Muscle of leg (tissue), 11 donors: ENCODE data around the gene HSF4. TPM values are rescaled to one million over a fixed set of nuclear protein-coding genes. Genes with fewer than 3 reads are reported as not detected.

Experiments used
- DNase-seq: peaks from one replicate; pipeline ENCODE4 v3.0.0; 2013
- H3K27ac ChIP-seq: one replicate; pipeline ENCODE4 v1.5.1; 2013; ENCODE audit warnings: mild to moderate bottlenecking, low read length, control low read depth
- H3K27me3 ChIP-seq: one replicate; pipeline ENCODE4 v1.6.1; 2013; ENCODE audit warnings: low read length; ENCODE audit not compliant: control insufficient read depth, insufficient read depth
- H3K36me3 ChIP-seq: one replicate; pipeline ENCODE4 v1.6.1; 2013; ENCODE audit warnings: low read length; ENCODE audit not compliant: control insufficient read depth, insufficient read depth
- H3K4me1 ChIP-seq: one replicate; pipeline ENCODE4 v1.6.1; 2013; ENCODE audit warnings: low read length; ENCODE audit not compliant: control insufficient read depth, insufficient read depth
- H3K4me3 ChIP-seq: one replicate; pipeline ENCODE4 v1.5.1; 2013; ENCODE audit warnings: low read length, control low read depth
- H3K9me3 ChIP-seq: replicated peaks from 2 replicates; pipeline ENCODE4 v1.6.1; 2013; ENCODE audit warnings: low read depth, low read length; ENCODE audit not compliant: control insufficient read depth
- WGBS: methylation state at CpG from one replicate; pipeline ENCODE4 v1.1.5; 2013; ENCODE audit warnings: missing lambda C conversion rate; ENCODE audit not compliant: insufficient coverage; 5-methylcytosine and 5-hydroxymethylcytosine counted together
- polyA plus RNA-seq, 8 donors: library from polyadenylated mRNA; unstranded; fragments of 120-200 nt; gene quantifications; one replicate each; pipeline versions ENCODE4 v1.2.1 to v1.2.3, GENCODE V29; 2013; ENCODE audit warnings: inconsistent platforms in 1 of 8, low replicate concordance in 1 of 8; ENCODE audit not compliant: insufficient read length in 8 of 8, insufficient read depth in 1 of 8
- total RNA-seq: library from RNA; stranded (reverse); fragments of 120-200 nt; gene quantifications from one replicate; pipeline ENCODE4 v1.2.4, GENCODE V29; 2013

Gene HSF4
- total and polyA plus RNA-seq, 9 donors: 2.1 to 4.7 (median 3.5) TPM

GRCh38 chr16:67209565-67209964 is 45.0 kb downstream of the HSF4 start:
- Histone ChIP-seq H3K27me3 (no peaks in the 10 kb centered on the region), H3K4me1 (peaks cover 11% of the 10 kb centered on the region), H3K27ac (no peak overlapping the region), H3K9me3 (no peaks in the 10 kb centered on the region), H3K36me3 (peaks cover 19% of the 10 kb centered on the region), H3K4me3 (no peak overlapping the region)
- DNase-seq: no peak
- WGBS: 67% methylated on average over 1 of the region's 8 CpGs

DNA sequence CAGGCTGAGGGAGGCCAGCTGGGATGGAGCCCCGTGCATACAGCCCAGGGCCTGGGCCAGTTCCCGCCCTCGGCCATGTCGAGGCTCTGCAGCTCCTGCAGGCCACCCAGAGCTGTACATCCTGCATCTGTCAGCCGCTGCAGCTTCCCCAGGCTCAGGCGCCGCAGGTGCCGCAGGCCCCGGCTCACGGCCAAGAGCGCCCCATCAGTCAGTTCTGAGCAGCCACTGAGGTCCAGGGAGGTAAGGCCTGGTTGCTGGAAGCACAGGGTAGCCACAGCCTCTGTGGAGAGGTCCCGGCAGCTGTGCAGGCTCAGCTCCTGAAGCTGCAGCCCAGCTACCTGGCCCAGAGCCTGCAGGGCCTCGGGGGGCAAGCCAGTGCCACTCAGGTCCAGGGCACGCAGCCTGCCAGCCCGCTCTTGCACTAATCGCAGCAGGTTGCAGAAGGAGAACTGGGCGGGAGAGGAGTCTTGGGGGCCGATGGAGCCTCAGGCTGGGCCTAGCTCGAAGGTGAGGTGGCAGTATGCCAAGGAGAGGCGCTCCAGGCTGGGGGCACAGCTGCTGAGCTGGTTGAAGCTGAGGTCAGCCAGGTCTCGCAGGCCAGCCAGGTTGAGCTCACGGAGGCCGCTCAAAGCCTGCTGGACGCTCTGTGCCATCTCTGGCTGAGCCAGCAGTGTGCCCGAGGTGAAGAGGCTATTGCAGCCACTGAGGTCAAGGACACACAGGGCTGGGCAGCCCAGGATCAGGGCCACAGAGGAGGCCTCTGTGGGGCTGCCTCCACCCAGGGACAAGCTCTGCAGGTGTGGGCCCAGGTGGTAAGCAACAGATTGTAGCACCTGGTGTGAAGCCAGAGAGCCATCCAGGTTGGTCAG is 45.8 kb downstream of the HSF4 start:
- DNase-seq: no peak
- H3K27ac ChIP-seq: no peak overlapping the region
- H3K27me3 ChIP-seq: no peaks in the 10 kb centered on the region

GRCh38 chr16:67211674-67212073 is 47.1 kb downstream of the HSF4 start:
- Histone ChIP-seq H3K27ac (no peak overlapping the region), H3K9me3 (no peaks in the 10 kb centered on the region), H3K27me3 (no peaks in the 10 kb centered on the region), H3K36me3 (peaks cover 15% of the 10 kb centered on the region), H3K4me3 (no peak overlapping the region), H3K4me1 (peaks cover 14% of the 10 kb centered on the region)
- 67% methylated on average over 7 of the region's 7 CpGs for WGBS
- no peak for DNase-seq

More for the DNA sequence above, 45.8 kb downstream of the HSF4 start:
- 75% methylated on average over 25 of the region's 25 CpGs for WGBS
- Histone ChIP-seq H3K36me3 (peaks cover 19% of the 10 kb centered on the region), H3K4me3 (no peak overlapping the region), H3K9me3 (no peaks in the 10 kb centered on the region), H3K4me1 (peaks cover 11% of the 10 kb centered on the region)

DNA sequence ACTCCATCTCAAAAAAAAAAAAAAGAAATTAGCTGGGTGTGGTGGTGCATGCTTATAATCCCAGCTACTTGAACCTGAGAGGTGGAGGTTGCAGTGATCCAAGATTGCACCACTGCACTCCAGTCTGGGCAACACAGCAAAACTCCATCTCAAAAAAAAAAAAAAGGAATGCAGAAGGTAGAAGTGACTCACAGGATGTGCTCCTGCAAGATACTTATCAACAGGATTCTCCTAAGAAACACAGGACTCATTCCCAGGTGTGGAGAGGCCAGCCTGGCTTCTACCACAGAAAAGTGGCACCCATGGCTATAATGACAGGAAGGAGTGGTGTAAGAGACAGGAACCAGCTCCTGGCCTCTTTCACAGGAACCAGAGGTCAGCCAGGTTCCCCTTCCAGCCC is 48.2 kb downstream of the HSF4 start:
- DNase-seq: no peak
- H3K27ac ChIP-seq: no peak overlapping the region
- no peak overlapping the region for H3K4me3 ChIP-seq
- no peaks in the 10 kb centered on the region for H3K27me3 ChIP-seq
- H3K4me1 ChIP-seq: peaks cover 17% of the 10 kb centered on the region
- no peaks in the 10 kb centered on the region for H3K9me3 ChIP-seq
- H3K36me3 ChIP-seq: peaks cover 18% of the 10 kb centered on the region

GRCh38 chr16:67213197-67214019 is 48.9 kb downstream of the HSF4 start:
- Histone ChIP-seq H3K4me3 (no peak overlapping the region), H3K27me3 (no peaks in the 10 kb centered on the region), H3K36me3 (peaks cover 18% of the 10 kb centered on the region), H3K4me1 (peaks cover 17% of the 10 kb centered on the region), H3K27ac (no peak overlapping the region), H3K9me3 (no peaks in the 10 kb centered on the region)
- WGBS: 72% methylated on average over 4 of the region's 8 CpGs
- DNase-seq: no peak

DNA sequence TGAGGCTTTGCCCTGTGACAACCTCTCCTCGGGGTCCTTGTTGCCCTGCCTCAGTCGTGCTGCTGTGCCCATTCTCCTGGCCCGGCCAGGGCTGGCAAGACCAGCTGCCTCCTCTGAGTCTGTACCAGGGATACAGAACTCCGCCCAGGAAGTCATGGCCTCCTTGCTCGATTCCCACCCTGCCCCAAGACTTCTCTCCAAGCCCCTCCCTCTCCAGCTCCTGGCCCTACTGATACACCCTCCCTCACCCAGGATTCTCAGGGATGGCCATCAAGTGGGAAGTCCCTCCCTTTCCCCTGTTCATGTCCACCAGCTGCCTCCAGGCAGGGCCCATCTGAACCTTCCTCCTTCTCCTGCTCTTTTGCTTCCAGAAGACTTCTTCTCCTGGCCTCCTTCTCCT is 51.2 kb downstream of the HSF4 start:
- WGBS: 64% methylated on average over 5 of the region's 5 CpGs
- Histone ChIP-seq H3K36me3 (peaks cover 11% of the 10 kb centered on the region), H3K4me3 (no peak overlapping the region), H3K27ac (no peak overlapping the region), H3K9me3 (no peaks in the 10 kb centered on the region), H3K4me1 (peaks cover 7% of the 10 kb centered on the region), H3K27me3 (no peaks in the 10 kb centered on the region)
- DNase-seq: no peak

DNA sequence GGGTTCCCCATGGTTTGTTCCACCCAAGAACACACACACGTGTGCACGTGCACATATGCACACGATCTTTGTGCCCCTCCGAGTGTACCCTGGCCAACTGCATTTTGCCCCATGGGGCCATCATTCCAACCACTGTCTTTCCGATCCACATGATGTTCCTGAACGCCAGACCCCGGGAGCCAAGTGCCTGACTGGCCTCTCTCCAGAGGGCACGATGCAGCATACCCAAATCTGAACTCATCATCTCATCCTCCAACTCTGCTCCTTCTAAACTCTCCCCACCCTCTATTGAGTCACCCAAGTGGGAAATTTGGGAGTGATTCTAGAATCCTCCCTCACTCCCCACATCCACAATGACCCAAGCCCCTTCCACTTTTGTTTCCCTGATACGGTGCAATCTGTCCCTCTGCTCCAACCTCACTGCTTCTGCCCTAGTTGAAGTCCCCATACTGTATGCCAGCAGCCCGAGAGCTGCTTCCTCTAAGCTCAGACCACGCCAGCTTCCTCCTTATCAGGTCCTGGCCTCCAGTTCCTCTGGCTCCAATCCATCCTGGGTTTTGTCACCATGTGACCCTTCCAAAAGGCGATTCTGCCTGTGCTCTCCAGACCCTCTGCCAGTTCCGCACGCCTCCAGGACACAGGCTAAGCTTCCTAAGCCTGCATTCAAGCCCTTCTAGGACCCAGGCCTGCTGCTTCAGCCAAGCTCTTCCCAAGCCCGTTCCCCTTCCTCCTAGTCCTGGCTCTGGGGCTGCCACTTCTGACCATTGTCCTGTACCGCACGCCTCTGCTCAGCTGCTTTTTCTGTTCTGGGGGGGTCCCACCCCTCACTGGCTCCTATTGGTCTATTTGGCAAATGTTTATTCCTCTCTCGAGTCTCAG is 52.3 kb downstream of the HSF4 start:
- peak; percentile 42 for DNase-seq

More for the DNA sequence above, 52.3 kb downstream of the HSF4 start:
- no peak overlapping the region for H3K27ac ChIP-seq
- H3K27me3 ChIP-seq: no peaks in the 10 kb centered on the region
- H3K4me1 ChIP-seq: peaks cover 7% of the 10 kb centered on the region
- H3K9me3 ChIP-seq: no peaks in the 10 kb centered on the region
- H3K36me3 ChIP-seq: peaks cover 6% of the 10 kb centered on the region
- no peak overlapping the region for H3K4me3 ChIP-seq
- WGBS: 72% methylated on average over 15 of the region's 18 CpGs

Other genes starting within 250 kb of the HSF4 start
- gene CDH16, start 245.9 kb upstream of the HSF4 start, total RNA-seq: 0.04 TPM
- gene CDH16, start 245.9 kb upstream of the HSF4 start, polyA plus RNA-seq: 1 to 10 TPM in 1 of 8 donors, under 1 TPM in 5, not detected in 2; 0.08 to 1.7 (median 0.13) TPM
- 7.3 TPM for gene RRAD, start 239.2 kb upstream of the HSF4 start, total RNA-seq
- 10 to 100 TPM in 3 of 8 donors, 1 to 10 TPM in 5; 6.0 to 10.7 (median 9.1) TPM for gene RRAD, start 239.2 kb upstream of the HSF4 start, polyA plus RNA-seq
- 115 TPM for gene CIAO2B, start 230.3 kb upstream of the HSF4 start, total RNA-seq
- 100 to 1,000 TPM in 1 of 8 donors, 10 to 100 TPM in 7; 89.1 to 111 (median 94.2) TPM for gene CIAO2B, start 230.3 kb upstream of the HSF4 start, polyA plus RNA-seq
- 26.1 TPM for gene CES2, start 229.2 kb upstream of the HSF4 start, total RNA-seq
- 10 to 100 TPM; 27.2 to 36.2 (median 31.4) TPM for gene CES2, start 229.2 kb upstream of the HSF4 start, polyA plus RNA-seq
- 0.22 TPM for gene CES3, start 203.5 kb upstream of the HSF4 start, total RNA-seq
- 1 to 10 TPM in 1 of 8 donors, under 1 TPM in 7; 0.05 to 1.3 (median 0.34) TPM for gene CES3, start 203.5 kb upstream of the HSF4 start, polyA plus RNA-seq
- gene CES4A, start 176.2 kb upstream of the HSF4 start, total RNA-seq: 2.4 TPM
- 1 to 10 TPM; 1.5 to 5.3 (median 3.2) TPM for gene CES4A, start 176.2 kb upstream of the HSF4 start, polyA plus RNA-seq
- 40.7 TPM for gene CBFB, start 135.6 kb upstream of the HSF4 start, total RNA-seq
- gene CBFB, start 135.6 kb upstream of the HSF4 start, polyA plus RNA-seq: 10 to 100 TPM; 31.6 to 70.3 (median 42.3) TPM
- gene PHAF1, start 54.8 kb upstream of the HSF4 start, total RNA-seq: 12.9 TPM
- 10 to 100 TPM; 16.2 to 22.2 (median 18.1) TPM for gene PHAF1, start 54.8 kb upstream of the HSF4 start, polyA plus RNA-seq
- 15.6 TPM for gene B3GNT9, start 13.7 kb upstream of the HSF4 start, total RNA-seq
- gene B3GNT9, start 13.7 kb upstream of the HSF4 start, polyA plus RNA-seq: 10 to 100 TPM in 6 of 8 donors, 1 to 10 TPM in 2; 7.7 to 18.8 (median 12.3) TPM
- gene TRADD, start 4.8 kb upstream of the HSF4 start, total RNA-seq: 4.7 TPM
- gene TRADD, start 4.8 kb upstream of the HSF4 start, polyA plus RNA-seq: 1 to 10 TPM; 3.7 to 4.9 (median 4.2) TPM
- 2.1 TPM for gene FBXL8, start 4.8 kb upstream of the HSF4 start, total RNA-seq
- gene FBXL8, start 4.8 kb upstream of the HSF4 start, polyA plus RNA-seq: 1 to 10 TPM; 1.2 to 3.1 (median 2.2) TPM
- gene NOL3, start 5.8 kb downstream of the HSF4 start, total RNA-seq: 14.7 TPM
- gene NOL3, start 5.8 kb downstream of the HSF4 start, polyA plus RNA-seq: 10 to 100 TPM; 18.4 to 44.7 (median 25.3) TPM
- 8.6 TPM for gene MATCAP1, start 19.2 kb downstream of the HSF4 start, total RNA-seq
- 10 to 100 TPM; 13.3 to 25.9 (median 21.1) TPM for gene MATCAP1, start 19.2 kb downstream of the HSF4 start, polyA plus RNA-seq
- gene EXOC3L1, start 25.4 kb downstream of the HSF4 start, total RNA-seq: 7.6 TPM
- 10 to 100 TPM in 5 of 8 donors, 1 to 10 TPM in 3; 7.6 to 15.5 (median 11.5) TPM for gene EXOC3L1, start 25.4 kb downstream of the HSF4 start, polyA plus RNA-seq
- gene E2F4, start 27.4 kb downstream of the HSF4 start, total RNA-seq: 28.1 TPM
- 10 to 100 TPM; 41.8 to 51.1 (median 46.7) TPM for gene E2F4, start 27.4 kb downstream of the HSF4 start, polyA plus RNA-seq
- 0.80 TPM for gene ELMO3, start 34.4 kb downstream of the HSF4 start, total RNA-seq
- 1 to 10 TPM in 6 of 8 donors, under 1 TPM in 2; 0.68 to 3.3 (median 1.4) TPM for gene ELMO3, start 34.4 kb downstream of the HSF4 start, polyA plus RNA-seq
- gene TMEM208, start 62.4 kb downstream of the HSF4 start, total RNA-seq: 22.3 TPM
- gene TMEM208, start 62.4 kb downstream of the HSF4 start, polyA plus RNA-seq: 10 to 100 TPM; 17.5 to 27.1 (median 22.1) TPM
- 9.7 TPM for gene FHOD1, start 82.7 kb downstream of the HSF4 start, total RNA-seq
- gene FHOD1, start 82.7 kb downstream of the HSF4 start, polyA plus RNA-seq: 10 to 100 TPM; 14.6 to 31.1 (median 21.8) TPM
- gene SLC9A5, start 84.2 kb downstream of the HSF4 start, total RNA-seq: 0.40 TPM
- gene SLC9A5, start 84.2 kb downstream of the HSF4 start, polyA plus RNA-seq: 1 to 10 TPM in 5 of 8 donors, under 1 TPM in 3; 0.71 to 1.8 (median 1.1) TPM
- gene PLEKHG4, start 114.8 kb downstream of the HSF4 start, total RNA-seq: 13.2 TPM
- gene PLEKHG4, start 114.8 kb downstream of the HSF4 start, polyA plus RNA-seq: 10 to 100 TPM in 4 of 8 donors, 1 to 10 TPM in 4; 7.6 to 12.8 (median 10.1) TPM
- 0.04 TPM for gene KCTD19, start 162.0 kb downstream of the HSF4 start, total RNA-seq
- under 1 TPM; 0.09 to 0.44 (median 0.24) TPM for gene KCTD19, start 162.0 kb downstream of the HSF4 start, polyA plus RNA-seq
- gene LRRC36, start 162.1 kb downstream of the HSF4 start, total RNA-seq: 0.22 TPM
- 1 to 10 TPM in 1 of 8 donors, under 1 TPM in 6, not detected in 1; 0.21 to 2.4 (median 0.42) TPM for gene LRRC36, start 162.1 kb downstream of the HSF4 start, polyA plus RNA-seq
- 230 TPM for gene TPPP3, start 228.8 kb downstream of the HSF4 start, total RNA-seq
- gene TPPP3, start 228.8 kb downstream of the HSF4 start, polyA plus RNA-seq: 100 to 1,000 TPM; 387 to 805 (median 592) TPM